HUES6 (cell line): ENCODE measurements around the gene ZNF407.

Experiments used
- H3K27ac ChIP-seq: 2 replicates; pipeline ENCODE4 v1.7.0; 2013; ENCODE audit warnings: low read depth, mild to moderate bottlenecking, low read length, inconsistent platforms
- H3K27me3 ChIP-seq: 2 replicates; pipeline ENCODE4 v1.6.1; 2013; ENCODE audit warnings: low read length; ENCODE audit not compliant: control insufficient read depth, insufficient read depth
- H3K36me3 ChIP-seq: 2 replicates; pipeline ENCODE4 v1.6.1; 2013; ENCODE audit warnings: low read length; ENCODE audit not compliant: control insufficient read depth, insufficient read depth
- H3K4me1 ChIP-seq: 2 replicates; pipeline ENCODE4 v1.6.1; 2013; ENCODE audit warnings: low read length; ENCODE audit not compliant: control insufficient read depth, insufficient read depth
- H3K4me3 ChIP-seq: 2 replicates; pipeline ENCODE4 v1.5.1; 2013; ENCODE audit warnings: low read depth, low read length
- H3K9ac ChIP-seq: one replicate; pipeline ENCODE4 v1.6.1; 2013; ENCODE audit warnings: mild to moderate bottlenecking, low read length
- H3K9me3 ChIP-seq: 2 replicates; pipeline ENCODE4 v1.6.1; 2013; ENCODE audit warnings: low read depth, low read length; ENCODE audit not compliant: control insufficient read depth, insufficient read depth

ZNF407 gene

GRCh38 chr18:74758995-74759394 is 161.3 kb downstream of the ZNF407 start:
- Histone ChIP-seq H3K9ac (no peak overlapping the region), H3K9me3 (no peaks in the 10 kb centered on the region), H3K4me3 (no peak overlapping the region), H3K27ac (no peak overlapping the region), H3K4me1 (no peaks in the 10 kb centered on the region), H3K36me3 (no peaks in the 10 kb centered on the region), H3K27me3 (no peaks in the 10 kb centered on the region)

- no peak overlapping the region for H3K4me3 ChIP-seq
- no peaks in the 10 kb centered on the region for H3K27me3 ChIP-seq
- no peak overlapping the region for H3K27ac ChIP-seq
- H3K9me3 ChIP-seq = no peaks in the 10 kb centered on the region
- H3K9ac ChIP-seq = no peak overlapping the region
- no peaks in the 10 kb centered on the region for H3K4me1 ChIP-seq
- no peaks in the 10 kb centered on the region for H3K36me3 ChIP-seq
Observed at GRCh38 chr18:74760026-74760425, 162.4 kb downstream of the ZNF407 start.

GRCh38 chr18:74760436-74760835 is 162.8 kb downstream of the ZNF407 start:
- no peaks in the 10 kb centered on the region for H3K27me3 ChIP-seq
- no peak overlapping the region for H3K27ac ChIP-seq
- no peaks in the 10 kb centered on the region for H3K36me3 ChIP-seq
- H3K4me3 ChIP-seq = no peak overlapping the region
- no peaks in the 10 kb centered on the region for H3K4me1 ChIP-seq
- H3K9me3 ChIP-seq = no peaks in the 10 kb centered on the region
- H3K9ac ChIP-seq = no peak overlapping the region

- Histone ChIP-seq H3K4me1 (no peaks in the 10 kb centered on the region), H3K27me3 (no peaks in the 10 kb centered on the region), H3K36me3 (no peaks in the 10 kb centered on the region), H3K9me3 (no peaks in the 10 kb centered on the region), H3K9ac (no peak overlapping the region), H3K4me3 (no peak overlapping the region), H3K27ac (no peak overlapping the region)
Observed at GRCh38 chr18:74766251-74766650, 168.6 kb downstream of the ZNF407 start.

- Histone ChIP-seq H3K9ac (no peak overlapping the region), H3K27me3 (no peaks in the 10 kb centered on the region), H3K9me3 (no peaks in the 10 kb centered on the region), H3K4me1 (no peaks in the 10 kb centered on the region), H3K36me3 (no peaks in the 10 kb centered on the region), H3K4me3 (no peak overlapping the region), H3K27ac (no peak overlapping the region)
Observed at GRCh38 chr18:74768096-74768495, 170.4 kb downstream of the ZNF407 start.

GRCh38 chr18:74773171-74773624 is 175.5 kb downstream of the ZNF407 start:
- no peaks in the 10 kb centered on the region for H3K36me3 ChIP-seq
- H3K4me3 ChIP-seq = no peak overlapping the region
- no peak overlapping the region for H3K27ac ChIP-seq

GRCh38 chr18:74774486-74774885 is 176.8 kb downstream of the ZNF407 start:
- H3K9ac ChIP-seq = no peak overlapping the region
- no peak overlapping the region for H3K27ac ChIP-seq
- no peaks in the 10 kb centered on the region for H3K9me3 ChIP-seq

More at GRCh38 chr18:74773171-74773624, 175.5 kb downstream of the ZNF407 start:
- no peaks in the 10 kb centered on the region for H3K4me1 ChIP-seq
- no peaks in the 10 kb centered on the region for H3K9me3 ChIP-seq
- no peaks in the 10 kb centered on the region for H3K27me3 ChIP-seq
- H3K9ac ChIP-seq = no peak overlapping the region

GRCh38 chr18:74775239-74775638 is 177.6 kb downstream of the ZNF407 start:
- no peak overlapping the region for H3K9ac ChIP-seq
- no peak overlapping the region for H3K4me3 ChIP-seq
- no peaks in the 10 kb centered on the region for H3K36me3 ChIP-seq
- no peak overlapping the region for H3K27ac ChIP-seq
- no peaks in the 10 kb centered on the region for H3K9me3 ChIP-seq
- H3K27me3 ChIP-seq = no peaks in the 10 kb centered on the region
- H3K4me1 ChIP-seq = no peaks in the 10 kb centered on the region

More at GRCh38 chr18:74774486-74774885, 176.8 kb downstream of the ZNF407 start:
- no peak overlapping the region for H3K4me3 ChIP-seq
- H3K4me1 ChIP-seq = no peaks in the 10 kb centered on the region
- H3K27me3 ChIP-seq = no peaks in the 10 kb centered on the region
- no peaks in the 10 kb centered on the region for H3K36me3 ChIP-seq

GRCh38 chr18:74778191-74778847 is 180.6 kb downstream of the ZNF407 start:
- Histone ChIP-seq H3K9me3 (no peaks in the 10 kb centered on the region), H3K4me1 (no peaks in the 10 kb centered on the region), H3K27ac (no peak overlapping the region), H3K36me3 (no peaks in the 10 kb centered on the region), H3K9ac (no peak overlapping the region), H3K4me3 (no peak overlapping the region), H3K27me3 (no peaks in the 10 kb centered on the region)

GRCh38 chr18:74784752-74785151 is 187.1 kb downstream of the ZNF407 start:
- Histone ChIP-seq H3K4me3 (no peak overlapping the region), H3K9ac (no peak overlapping the region), H3K9me3 (no peaks in the 10 kb centered on the region), H3K36me3 (no peaks in the 10 kb centered on the region), H3K4me1 (no peaks in the 10 kb centered on the region), H3K27ac (no peak overlapping the region), H3K27me3 (no peaks in the 10 kb centered on the region)

- Histone ChIP-seq H3K4me1 (no peaks in the 10 kb centered on the region), H3K9me3 (no peaks in the 10 kb centered on the region), H3K36me3 (no peaks in the 10 kb centered on the region), H3K4me3 (no peak overlapping the region), H3K27me3 (no peaks in the 10 kb centered on the region), H3K27ac (no peak overlapping the region), H3K9ac (no peak overlapping the region)
Observed at GRCh38 chr18:74785632-74786031, 188.0 kb downstream of the ZNF407 start.
